K562 (cell line): Measurements from ENCODE around the gene SLC22A1. TPM values are rescaled to one million over a fixed set of nuclear protein-coding genes. Genes with fewer than 3 reads are reported as not detected.

Experiments used
- PHF21A ChIP-seq: fragments of 450-650 bp; IDR thresholded peaks from 2 replicates; pipeline ENCODE4 v1.6.1; 2017; ENCODE audit warnings: low read depth, borderline replicate concordance
- SIX5 ChIP-seq, 2 experiments: IDR thresholded peaks; 2 replicates each; pipeline ENCODE4 v1.6.1; 2011; ENCODE audit warnings: low read length in 2 of 2, borderline replicate concordance in 1 of 2, low read depth in 1 of 2, mild to moderate bottlenecking in 1 of 2, moderate library complexity in 1 of 2; ENCODE audit not compliant: insufficient read depth in 1 of 2
- SMARCA4 ChIP-seq: fragments of 450-650 bp; IDR thresholded peaks from 2 replicates; pipeline ENCODE4 v1.6.1; 2016
- ZBTB11 ChIP-seq, 3 experiments: fragments of 200-800 bp in 1 of 3; fragments of 250-450 bp in 1 of 3; fragments of 450-650 bp in 1 of 3; sonication (Bioruptor Pico) in 1 of 3; sonication (Bioruptor generic) in 1 of 3; formaldehyde crosslinking in 1 of 3; IDR thresholded peaks; 2 replicates each; pipeline versions ENCODE4 v1.6.1 to v1.8.0; 2016 to 2022; ENCODE audit warnings: mild to moderate bottlenecking in 2 of 3, missing genetic modification characterization in 2 of 3, missing compliant biosample characterization in 1 of 3, moderate library complexity in 1 of 3
- polyA plus RNA-seq, 8 experiments: library from polyadenylated mRNA; depleted of rRNA in 4 of 8; stranded (reverse) in 5 of 8; unstranded in 3 of 8; fragments of >200 nt; fragmentation: Nextera tagmentation in 2 of 8; fragmentation: Illumina TruSeq in 1 of 8; extraction: Ambion mirVana in 2 of 8; extraction: Trizol in 1 of 8; gene quantifications; 2 replicates each; pipeline versions ENCODE4 v1.2.1 to v1.2.3, GENCODE V29; 2011 to 2014; ENCODE audit warnings: inconsistent platforms in 1 of 8, missing spikeins in 1 of 8
- total RNA-seq, 7 experiments: library from RNA; depleted of rRNA in 6 of 7; stranded (reverse); fragments of >200 nt in 6 of 7; fragmentation: Illumina TruSeq in 2 of 7; extraction: Trizol in 2 of 7; gene quantifications; 2 replicates each; pipeline versions ENCODE4 v1.2.1 to v1.2.3, GENCODE V29; 2011 to 2021; ENCODE audit warnings: low replicate concordance in 1 of 7

SLC22A1 gene
- total and polyA plus RNA-seq, 9 of the 15 experiments (the other 6 are each of a cell fraction or from before 2014, with no cell fraction given), result 0.11 to 0.60 (median 0.26) TPM; not detected in 4

GRCh38 chr6:160132776-160133338 is 11.2 kb downstream of the SLC22A1 start (continued):
- TF ChIP-seq ZBTB11 (CRISPR knock-in tag; IDR thresholded peaks at IDR 0.05) (no peak), SIX5 (IDR thresholded peaks at IDR 0.05; ENCODE audit: borderline replicate concordance in 1 of 2, insufficient read depth in 1 of 2, low read depth in 1 of 2, low read length in 2 of 2) (no peak), SMARCA4 (no peak), PHF21A (no peak)
